ENCODE measurements around the gene COQ4.

DNA sequence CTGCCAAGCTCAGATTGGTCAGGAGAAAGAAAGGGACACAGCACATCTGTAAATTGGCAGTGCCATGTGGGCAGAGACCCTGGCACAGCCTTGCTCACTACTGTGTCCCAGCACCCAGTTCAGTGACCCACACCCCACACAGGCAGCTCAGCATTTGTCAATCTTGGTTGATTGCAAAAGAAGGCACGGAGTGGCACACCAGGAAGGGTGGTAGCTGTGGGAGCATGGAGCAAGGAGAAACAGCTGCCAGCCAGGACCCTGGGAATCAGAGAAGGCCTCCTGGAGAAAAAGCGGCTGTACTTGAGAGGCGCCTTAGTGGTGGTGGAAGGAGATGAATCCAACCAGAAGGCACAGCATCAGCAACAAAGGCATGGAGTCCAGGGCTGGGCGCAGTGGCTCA, 21.2 kb downstream of the COQ4 start:
- no peak for TF ChIP-seq POLR2AphosphoS5 (IDR thresholded peaks at IDR 0.05; ENCODE audit: insufficient read depth in 1 of 2, low read depth in 1 of 2)
- TF ChIP-seq, protein P1, sequence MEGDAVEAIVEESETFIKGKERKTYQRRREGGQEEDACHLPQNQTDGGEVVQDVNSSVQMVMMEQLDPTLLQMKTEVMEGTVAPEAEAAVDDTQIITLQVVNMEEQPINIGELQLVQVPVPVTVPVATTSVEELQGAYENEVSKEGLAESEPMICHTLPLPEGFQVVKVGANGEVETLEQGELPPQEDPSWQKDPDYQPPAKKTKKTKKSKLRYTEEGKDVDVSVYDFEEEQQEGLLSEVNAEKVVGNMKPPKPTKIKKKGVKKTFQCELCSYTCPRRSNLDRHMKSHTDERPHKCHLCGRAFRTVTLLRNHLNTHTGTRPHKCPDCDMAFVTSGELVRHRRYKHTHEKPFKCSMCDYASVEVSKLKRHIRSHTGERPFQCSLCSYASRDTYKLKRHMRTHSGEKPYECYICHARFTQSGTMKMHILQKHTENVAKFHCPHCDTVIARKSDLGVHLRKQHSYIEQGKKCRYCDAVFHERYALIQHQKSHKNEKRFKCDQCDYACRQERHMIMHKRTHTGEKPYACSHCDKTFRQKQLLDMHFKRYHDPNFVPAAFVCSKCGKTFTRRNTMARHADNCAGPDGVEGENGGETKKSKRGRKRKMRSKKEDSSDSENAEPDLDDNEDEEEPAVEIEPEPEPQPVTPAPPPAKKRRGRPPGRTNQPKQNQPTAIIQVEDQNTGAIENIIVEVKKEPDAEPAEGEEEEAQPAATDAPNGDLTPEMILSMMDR (IDR thresholded peaks at IDR 0.05): no peak
